ENCODE measurements around the gene FGD2. TPM values are rescaled to one million over a fixed set of nuclear protein-coding genes. Genes with fewer than 3 reads are reported as not detected.

FGD2 gene
- total RNA-seq, 2 donors from 2014 or later: not detected

- Mint-ChIP-seq H3K9me3 (no peaks in the 10 kb centered on the region), H3K27me3 (ENCODE audit: insufficient read depth) (no peaks in the 10 kb centered on the region), H3K4me1 (peaks cover 15% of the 10 kb centered on the region), H3K27ac (no peak overlapping the region), H3K4me3 (no peak overlapping the region), H3K36me3 (ENCODE audit: low read depth) (no peaks in the 10 kb centered on the region)
- Histone ChIP-seq H3K27ac (ENCODE audit: low read depth, low read length) (no peak overlapping the region), H3K9ac (ENCODE audit: extremely low read depth, low read length, poor library complexity, severe bottlenecking) (no peak overlapping the region), H3K4me1 (ENCODE audit: control insufficient read depth, insufficient read depth, low read length) (peaks cover 15% of the 10 kb centered on the region), H3K27me3 (ENCODE audit: control insufficient read depth, insufficient read depth, low read length, poor library complexity, severe bottlenecking) (no peaks in the 10 kb centered on the region), H3K9me3 (ENCODE audit: control insufficient read depth, low read length) (no peaks in the 10 kb centered on the region), H3K36me3 (ENCODE audit: control insufficient read depth, insufficient read depth, low read length) (no peaks in the 10 kb centered on the region), H3K4me3 (ENCODE audit: low read length) (no peak overlapping the region)
- TF ChIP-seq CTCF (conservative IDR thresholded peaks at IDR 0.05): no peak
- WGBS, 2 experiments (ENCODE audit: insufficient coverage in 1 of 2, insufficient read length in 1 of 2): 90 to 96% methylated on average over 3 to 6 of the region's 6 CpGs
- no peak for DNase-seq
Measured at GRCh38 chr6:37062424-37062823, 57.0 kb downstream of the FGD2 start.

GRCh38 chr6:37068356-37069270, 63.2 kb downstream of the FGD2 start:
- Mint-ChIP-seq H3K27me3 (ENCODE audit: insufficient read depth) (peaks cover 9% of the 10 kb centered on the region), H3K4me1 (peaks cover 16% of the 10 kb centered on the region), H3K27ac (no peak overlapping the region), H3K4me3 (no peak overlapping the region), H3K36me3 (ENCODE audit: low read depth) (no peaks in the 10 kb centered on the region), H3K9me3 (peaks cover 3% of the 10 kb centered on the region)
- Histone ChIP-seq H3K4me3 (ENCODE audit: low read length) (no peak overlapping the region), H3K27me3 (ENCODE audit: control insufficient read depth, insufficient read depth, low read length, poor library complexity, severe bottlenecking) (no peaks in the 10 kb centered on the region), H3K4me1 (ENCODE audit: control insufficient read depth, insufficient read depth, low read length) (peaks cover 3% of the 10 kb centered on the region), H3K27ac (ENCODE audit: low read depth, low read length) (no peak overlapping the region), H3K9ac (ENCODE audit: extremely low read depth, low read length, poor library complexity, severe bottlenecking) (no peak overlapping the region), H3K9me3 (ENCODE audit: control insufficient read depth, low read length) (no peaks in the 10 kb centered on the region), H3K36me3 (ENCODE audit: control insufficient read depth, insufficient read depth, low read length) (no peaks in the 10 kb centered on the region)
- WGBS, 2 experiments (ENCODE audit: insufficient coverage in 1 of 2, insufficient read length in 1 of 2): 88 to 90% methylated on average over 13 to 17 of the region's 17 CpGs
- no peak for DNase-seq
- TF ChIP-seq CTCF (conservative IDR thresholded peaks at IDR 0.05): no peak

DNA sequence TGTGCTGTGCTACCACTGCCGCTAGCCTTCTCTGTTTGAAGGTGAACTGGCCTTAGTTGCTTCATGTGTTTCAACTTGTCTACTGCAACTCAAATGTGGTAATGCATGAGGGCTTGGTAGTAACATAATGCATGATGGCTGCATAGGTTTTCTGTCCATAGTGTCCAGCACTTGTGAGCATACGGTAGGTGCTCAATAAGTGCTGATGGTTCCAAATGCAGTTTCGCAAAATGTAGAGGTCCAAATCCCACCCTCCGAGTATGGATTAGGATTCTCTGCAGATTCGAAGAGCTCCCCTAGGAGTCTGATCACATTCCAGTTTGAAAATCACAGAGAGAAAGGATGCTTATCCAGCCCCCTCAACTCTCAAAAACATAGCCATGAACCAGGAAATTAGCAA, 64.2 kb downstream of the FGD2 start:
- no peak overlapping the region for H3K4me3 Mint-ChIP-seq
- TF ChIP-seq CTCF (conservative IDR thresholded peaks at IDR 0.05): no peak
- Histone ChIP-seq H3K4me1 (ENCODE audit: control insufficient read depth, insufficient read depth, low read length) (peaks cover 3% of the 10 kb centered on the region), H3K9me3 (ENCODE audit: control insufficient read depth, low read length) (no peaks in the 10 kb centered on the region), H3K9ac (ENCODE audit: extremely low read depth, low read length, poor library complexity, severe bottlenecking) (no peak overlapping the region), H3K4me3 (ENCODE audit: low read length) (no peak overlapping the region), H3K36me3 (ENCODE audit: control insufficient read depth, insufficient read depth, low read length) (no peaks in the 10 kb centered on the region), H3K27me3 (ENCODE audit: control insufficient read depth, insufficient read depth, low read length, poor library complexity, severe bottlenecking) (no peaks in the 10 kb centered on the region), H3K27ac (ENCODE audit: low read depth, low read length) (no peak overlapping the region)
- peaks cover 16% of the 10 kb centered on the region for H3K4me1 Mint-ChIP-seq
- no peak for DNase-seq
- H3K9me3 Mint-ChIP-seq: peaks cover 3% of the 10 kb centered on the region
- H3K27ac Mint-ChIP-seq: no peak overlapping the region
- 82 to 87% methylated on average over 5 of the region's 5 CpGs for WGBS, 2 experiments (ENCODE audit: insufficient coverage in 1 of 2, insufficient read length in 1 of 2)
- peaks cover 9% of the 10 kb centered on the region for H3K27me3 Mint-ChIP-seq (ENCODE audit: insufficient read depth)
- H3K36me3 Mint-ChIP-seq (ENCODE audit: low read depth): no peaks in the 10 kb centered on the region

All from endodermal cell (in vitro differentiated cells).